ENCODE results near the gene OR51B2. TPM values are rescaled to one million over a fixed set of nuclear protein-coding genes. Genes with fewer than 3 reads are reported as not detected.
"Not testable (repeated sequence)": the region's sequence is repeated elsewhere in the genome, so short reads cannot be mapped to it uniquely, and the experiment has no call there.

The OR51B2 gene
- total RNA-seq, result under 1 TPM; 0.20 to 0.22 TPM
- polyA plus RNA-seq (ENCODE audit: insufficient read length in 2 of 2), result not detected
- long read RNA-seq, donor 1, result 0 reads
- long read RNA-seq, donor 2, result 0 reads
- long read RNA-seq, donor 3, result 0 reads
- long read RNA-seq, donor 4, result 0 reads

GRCh38 chr11:5324197-5324596 is at the start of gene OR51B2:
OR51B2 (minus strand) TSS chr11:5324297; CDS start chr11:5324297, 0 bp downstream.
- H3K36me3 ChIP-seq (ENCODE audit: control insufficient read depth, insufficient read depth, low read length), result no peaks in the 10 kb centered on the region
- no CpG with 5 or more reads among the region's 3 CpGs for WGBS (ENCODE audit: insufficient coverage)
- H3K27ac ChIP-seq (ENCODE audit: low read depth, low read length), result no peak within 1 kb of the TSS
- no peaks in the 10 kb centered on the region for H3K4me1 ChIP-seq (ENCODE audit: control insufficient read depth, insufficient read depth, low read length)
- H3K9me3 ChIP-seq (ENCODE audit: control insufficient read depth, insufficient read depth, low read length), result no peaks in the 10 kb centered on the region
- DNase-seq (ENCODE audit: low read depth in 4 of 6, low spot score in 6 of 6), result no peak
- H3K4me3 ChIP-seq (ENCODE audit: low read depth, low read length), result no peak within 1 kb of the TSS
- H3K27me3 ChIP-seq (ENCODE audit: control insufficient read depth, insufficient read depth, low read length), result no peaks in the 10 kb centered on the region

- peaks cover 2% of the 10 kb centered on the region for H3K9me3 ChIP-seq (ENCODE audit: control insufficient read depth, insufficient read depth, low read length)
- no peaks in the 10 kb centered on the region for H3K36me3 ChIP-seq (ENCODE audit: control insufficient read depth, insufficient read depth, low read length)
- DNase-seq (ENCODE audit: low read depth in 4 of 6, low spot score in 6 of 6), result peak in 3 of 6 donors; percentile 17 to 84 (median 46)
Measured at GRCh38 chr11:5369789-5370188, 45.7 kb upstream of the OR51B2 start.

GRCh38 chr11:5368502-5369043 is 44.5 kb upstream of the OR51B2 start:
- H3K27ac ChIP-seq (ENCODE audit: low read depth, low read length), result no peak overlapping the region
- H3K36me3 ChIP-seq (ENCODE audit: control insufficient read depth, insufficient read depth, low read length), result no peaks in the 10 kb centered on the region
- peaks cover 2% of the 10 kb centered on the region for H3K9me3 ChIP-seq (ENCODE audit: control insufficient read depth, insufficient read depth, low read length)
- H3K4me3 ChIP-seq (ENCODE audit: low read depth, low read length), result no peak overlapping the region
- WGBS (ENCODE audit: insufficient coverage), result 100% methylated on average over 1 of the region's 3 CpGs
- H3K4me1 ChIP-seq (ENCODE audit: control insufficient read depth, insufficient read depth, low read length), result no peaks in the 10 kb centered on the region
- no peaks in the 10 kb centered on the region for H3K27me3 ChIP-seq (ENCODE audit: control insufficient read depth, insufficient read depth, low read length)
- DNase-seq (ENCODE audit: low read depth in 4 of 6, low spot score in 6 of 6), result no peak

More at GRCh38 chr11:5369789-5370188, 45.7 kb upstream of the OR51B2 start:
- Histone ChIP-seq H3K27ac (ENCODE audit: low read depth, low read length) (no peak overlapping the region), H3K4me3 (ENCODE audit: low read depth, low read length) (no peak overlapping the region), H3K27me3 (ENCODE audit: control insufficient read depth, insufficient read depth, low read length) (no peaks in the 10 kb centered on the region), H3K4me1 (ENCODE audit: control insufficient read depth, insufficient read depth, low read length) (no peaks in the 10 kb centered on the region)

- 21% methylated on average over 2 of the region's 2 CpGs for WGBS (ENCODE audit: insufficient coverage)
- H3K4me3 ChIP-seq (ENCODE audit: low read depth, low read length), result no peak overlapping the region
- no peak overlapping the region for H3K27ac ChIP-seq (ENCODE audit: low read depth, low read length)
- H3K4me1 ChIP-seq (ENCODE audit: control insufficient read depth, insufficient read depth, low read length), result no peaks in the 10 kb centered on the region
- peak in 3 of 6 donors; percentile 5 to 38 (median 24) for DNase-seq (ENCODE audit: low read depth in 4 of 6, low spot score in 6 of 6)
- H3K36me3 ChIP-seq (ENCODE audit: control insufficient read depth, insufficient read depth, low read length), result no peaks in the 10 kb centered on the region
- no peaks in the 10 kb centered on the region for H3K9me3 ChIP-seq (ENCODE audit: control insufficient read depth, insufficient read depth, low read length)
- no peaks in the 10 kb centered on the region for H3K27me3 ChIP-seq (ENCODE audit: control insufficient read depth, insufficient read depth, low read length)
Measured at GRCh38 chr11:5367448-5368074, 43.5 kb upstream of the OR51B2 start.

- H3K9me3 ChIP-seq (ENCODE audit: control insufficient read depth, insufficient read depth, low read length), result no peaks in the 10 kb centered on the region
- no peak for DNase-seq (ENCODE audit: low read depth in 4 of 6, low spot score in 6 of 6)
- no peaks in the 10 kb centered on the region for H3K36me3 ChIP-seq (ENCODE audit: control insufficient read depth, insufficient read depth, low read length)
- no peaks in the 10 kb centered on the region for H3K27me3 ChIP-seq (ENCODE audit: control insufficient read depth, insufficient read depth, low read length)
- no peaks in the 10 kb centered on the region for H3K4me1 ChIP-seq (ENCODE audit: control insufficient read depth, insufficient read depth, low read length)
- H3K4me3 ChIP-seq (ENCODE audit: low read depth, low read length), result no peak overlapping the region
- H3K27ac ChIP-seq (ENCODE audit: low read depth, low read length), result no peak overlapping the region
- 71% methylated on average over 1 of the region's 1 CpG for WGBS (ENCODE audit: insufficient coverage)
Measured at GRCh38 chr11:5366856-5367255, 42.8 kb upstream of the OR51B2 start.

GRCh38 chr11:5366365-5366764 is 42.3 kb upstream of the OR51B2 start:
- not testable (repeated sequence) for H3K27me3 ChIP-seq (ENCODE audit: control insufficient read depth, insufficient read depth, low read length); H3K4me3 ChIP-seq (ENCODE audit: low read depth, low read length); H3K9me3 ChIP-seq (ENCODE audit: control insufficient read depth, insufficient read depth, low read length); H3K36me3 ChIP-seq (ENCODE audit: control insufficient read depth, insufficient read depth, low read length); DNase-seq (ENCODE audit: low read depth in 4 of 6, low spot score in 6 of 6); H3K4me1 ChIP-seq (ENCODE audit: control insufficient read depth, insufficient read depth, low read length); H3K27ac ChIP-seq (ENCODE audit: low read depth, low read length)
- 93% methylated on average over 6 of the region's 6 CpGs for WGBS (ENCODE audit: insufficient coverage)

GRCh38 chr11:5364214-5364613 is 40.1 kb upstream of the OR51B2 start:
- no peak overlapping the region for H3K4me3 ChIP-seq (ENCODE audit: low read depth, low read length)
- H3K4me1 ChIP-seq (ENCODE audit: control insufficient read depth, insufficient read depth, low read length), result no peaks in the 10 kb centered on the region
- no peak for DNase-seq (ENCODE audit: low read depth in 4 of 6, low spot score in 6 of 6)
- no peak overlapping the region for H3K27ac ChIP-seq (ENCODE audit: low read depth, low read length)
- H3K27me3 ChIP-seq (ENCODE audit: control insufficient read depth, insufficient read depth, low read length), result no peaks in the 10 kb centered on the region
- H3K9me3 ChIP-seq (ENCODE audit: control insufficient read depth, insufficient read depth, low read length), result no peaks in the 10 kb centered on the region
- WGBS (ENCODE audit: insufficient coverage), result no CpG with 5 or more reads among the region's 2 CpGs
- no peaks in the 10 kb centered on the region for H3K36me3 ChIP-seq (ENCODE audit: control insufficient read depth, insufficient read depth, low read length)

- H3K4me3 ChIP-seq (ENCODE audit: low read depth, low read length), result no peak overlapping the region
- WGBS (ENCODE audit: insufficient coverage), result no CpG with 5 or more reads among the region's 1 CpG
Measured at GRCh38 chr11:5363679-5364078, 39.6 kb upstream of the OR51B2 start.

GRCh38 chr11:5362017-5362625 is 38.0 kb upstream of the OR51B2 start:
- Histone ChIP-seq H3K36me3 (ENCODE audit: control insufficient read depth, insufficient read depth, low read length) (no peaks in the 10 kb centered on the region), H3K27me3 (ENCODE audit: control insufficient read depth, insufficient read depth, low read length) (no peaks in the 10 kb centered on the region), H3K27ac (ENCODE audit: low read depth, low read length) (no peak overlapping the region), H3K4me3 (ENCODE audit: low read depth, low read length) (no peak overlapping the region), H3K9me3 (ENCODE audit: control insufficient read depth, insufficient read depth, low read length) (no peaks in the 10 kb centered on the region), H3K4me1 (ENCODE audit: control insufficient read depth, insufficient read depth, low read length) (no peaks in the 10 kb centered on the region)
- DNase-seq (ENCODE audit: low read depth in 4 of 6, low spot score in 6 of 6), result no peak
- WGBS (ENCODE audit: insufficient coverage), result 93% methylated on average over 2 of the region's 3 CpGs

More at GRCh38 chr11:5363679-5364078, 39.6 kb upstream of the OR51B2 start:
- no peak overlapping the region for H3K27ac ChIP-seq (ENCODE audit: low read depth, low read length)
- H3K36me3 ChIP-seq (ENCODE audit: control insufficient read depth, insufficient read depth, low read length), result no peaks in the 10 kb centered on the region
- DNase-seq (ENCODE audit: low read depth in 4 of 6, low spot score in 6 of 6), result peak in 1 of 6 donors; percentile 15
- H3K9me3 ChIP-seq (ENCODE audit: control insufficient read depth, insufficient read depth, low read length), result no peaks in the 10 kb centered on the region
- H3K27me3 ChIP-seq (ENCODE audit: control insufficient read depth, insufficient read depth, low read length), result no peaks in the 10 kb centered on the region
- H3K4me1 ChIP-seq (ENCODE audit: control insufficient read depth, insufficient read depth, low read length), result no peaks in the 10 kb centered on the region

- H3K4me1 ChIP-seq (ENCODE audit: control insufficient read depth, insufficient read depth, low read length); H3K27me3 ChIP-seq (ENCODE audit: control insufficient read depth, insufficient read depth, low read length); DNase-seq (ENCODE audit: low read depth in 4 of 6, low spot score in 6 of 6); H3K9me3 ChIP-seq (ENCODE audit: control insufficient read depth, insufficient read depth, low read length); H3K36me3 ChIP-seq (ENCODE audit: control insufficient read depth, insufficient read depth, low read length); H3K4me3 ChIP-seq (ENCODE audit: low read depth, low read length); H3K27ac ChIP-seq (ENCODE audit: low read depth, low read length): not testable (repeated sequence)
- no CpG with 5 or more reads among the region's 5 CpGs for WGBS (ENCODE audit: insufficient coverage)
Measured at GRCh38 chr11:5356031-5356430, 31.9 kb upstream of the OR51B2 start.

Measured in spinal cord (tissue), 10 donors.